Immature natural killer cell (primary cell): Measurements from ENCODE around the gene CRCP. TPM values are rescaled to one million over a fixed set of nuclear protein-coding genes. Genes with fewer than 3 reads are reported as not detected.
"Not testable (repeated sequence)": the region's sequence is repeated elsewhere in the genome, so short reads cannot be mapped to it uniquely, and the experiment has no call there.

Source experiments
- DNase-seq, 3 donors: peaks; one replicate each; pipeline ENCODE4 v3.0.0; 2022; ENCODE audit warnings: mixed read lengths in 1 of 3
- H3K27ac Mint-ChIP-seq, 6 donors: one replicate each; pipeline ENCODE4 v1.8.0; 2020; ENCODE audit warnings: mixed read lengths in 6 of 6, mild to moderate bottlenecking in 5 of 6, inconsistent platforms in 4 of 6, moderate library complexity in 3 of 6
- H3K27me3 Mint-ChIP-seq, 3 donors: one replicate each; pipeline ENCODE4 v1.8.0; 2020 to 2021; ENCODE audit warnings: low read depth in 3 of 3, mild to moderate bottlenecking in 3 of 3, mixed read lengths in 3 of 3, moderate library complexity in 3 of 3, inconsistent platforms in 1 of 3
- H3K36me3 Mint-ChIP-seq, 3 donors: one replicate each; pipeline ENCODE4 v1.8.0; 2020; ENCODE audit warnings: mixed read lengths in 3 of 3, inconsistent platforms in 2 of 3, mild to moderate bottlenecking in 2 of 3
- H3K4me1 Mint-ChIP-seq, 2 donors: one replicate each; pipeline ENCODE4 v1.8.0; 2020; ENCODE audit warnings: inconsistent platforms in 2 of 2, mild to moderate bottlenecking in 2 of 2, mixed read lengths in 2 of 2, moderate library complexity in 1 of 2
- H3K4me3 Mint-ChIP-seq, 5 donors: one replicate each; pipeline ENCODE4 v1.8.0; 2020; ENCODE audit warnings: mild to moderate bottlenecking in 5 of 5, mixed read lengths in 5 of 5, inconsistent platforms in 3 of 5, moderate library complexity in 3 of 5
- H3K9me3 Mint-ChIP-seq, 6 donors: one replicate each; pipeline ENCODE4 v1.8.0; 2020; ENCODE audit warnings: mild to moderate bottlenecking in 6 of 6, mixed read lengths in 6 of 6, inconsistent platforms in 4 of 6, moderate library complexity in 3 of 6
- polyA plus RNA-seq, 3 donors: library from polyadenylated mRNA; unstranded; fragments of 300-500 nt; fragmentation: Illumina TruSeq; gene quantifications; one replicate each; pipeline ENCODE4 v1.2.3, GENCODE V29; 2021

The CRCP gene
- polyA plus RNA-seq, 3 donors from 2014 or later = 19.2 to 62.2 (median 23.2) TPM

DNA sequence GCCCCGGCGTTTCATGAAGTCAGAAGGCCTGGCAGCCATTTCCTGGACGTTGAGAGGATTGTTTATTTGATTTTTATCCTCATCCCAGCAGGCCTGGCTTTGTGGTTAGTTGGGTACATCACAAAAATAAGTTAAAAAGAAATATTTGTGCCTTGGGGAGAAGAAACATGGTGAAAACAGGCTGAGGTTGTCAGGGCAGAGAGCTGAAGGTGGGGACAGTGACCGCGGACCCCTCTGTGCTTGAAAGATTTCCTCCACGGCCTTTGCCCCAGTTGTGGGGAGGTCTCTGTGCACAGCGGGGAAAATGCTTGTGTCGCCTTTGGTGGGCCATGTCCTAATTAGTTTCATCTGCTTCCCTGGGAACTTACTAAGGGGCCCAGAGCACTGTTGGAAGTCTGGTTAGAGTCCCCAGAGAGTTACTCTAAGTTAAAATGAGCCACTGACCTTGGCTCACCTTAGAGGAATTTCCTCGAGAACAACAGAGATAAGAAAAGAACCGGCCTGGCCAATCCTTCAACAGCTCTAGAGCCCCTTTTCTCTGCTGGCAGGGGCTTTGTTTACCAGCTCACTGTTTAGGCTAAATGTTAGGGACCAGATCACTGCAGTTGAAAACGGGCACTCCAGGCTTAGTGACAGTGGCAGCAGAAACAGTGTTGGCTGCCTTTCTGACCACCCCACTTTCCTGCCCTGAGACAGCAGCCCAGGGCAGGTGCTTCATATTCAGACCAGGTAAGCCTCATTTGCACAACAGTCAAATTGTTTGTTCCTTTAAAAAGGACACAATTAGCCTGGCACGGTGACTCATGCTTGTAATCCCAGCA, 37.9 kb downstream of the CRCP start:
- H3K36me3 Mint-ChIP-seq = peaks cover 10 to 19% (median 13%) of the 10 kb centered on the region in 3 donors
- peaks cover 39 to 52% of the 10 kb centered on the region in 2 donors for H3K4me1 Mint-ChIP-seq
- DNase-seq = no peak
- peak overlapping the region in 3 of 5 donors; percentile 56 to 80 (median 56) for H3K4me3 Mint-ChIP-seq
- H3K9me3 Mint-ChIP-seq = no peaks in the 10 kb centered on the region
- peaks cover 0 to 4% (median 0%) of the 10 kb centered on the region in 3 donors for H3K27me3 Mint-ChIP-seq
- H3K27ac Mint-ChIP-seq = peak overlapping the region; percentile 74 to 97 (median 84)

DNA sequence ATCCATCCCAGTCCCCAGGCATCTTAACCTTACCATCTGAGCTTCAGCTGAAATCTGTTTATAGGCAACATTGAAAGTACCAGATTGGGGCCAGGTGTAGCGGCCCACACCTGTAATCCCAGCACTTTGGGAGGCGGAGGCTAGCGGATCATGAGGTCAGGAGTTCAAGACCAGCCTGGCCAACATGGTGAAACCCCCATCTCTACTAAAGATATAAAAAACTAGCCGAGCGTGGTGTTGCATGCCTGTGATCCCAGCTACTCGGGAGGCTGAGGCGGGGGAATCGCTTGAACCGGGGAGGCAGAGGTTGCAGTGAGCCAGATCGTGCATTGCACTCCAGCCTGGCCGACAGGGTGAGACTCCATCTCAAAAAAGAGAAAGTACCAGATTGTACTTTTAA, 39.0 kb downstream of the CRCP start:
- Mint-ChIP-seq H3K4me1 (peaks cover 30 to 41% of the 10 kb centered on the region in 2 donors), H3K4me3 (no peak overlapping the region), H3K27me3 (peaks cover 0 to 2% (median 0%) of the 10 kb centered on the region in 3 donors), H3K9me3 (no peaks in the 10 kb centered on the region), H3K36me3 (peaks cover 13 to 28% (median 18%) of the 10 kb centered on the region in 3 donors), H3K27ac (peak overlapping the region in 1 of 6 donors; percentile 33)
- DNase-seq = no peak

DNA sequence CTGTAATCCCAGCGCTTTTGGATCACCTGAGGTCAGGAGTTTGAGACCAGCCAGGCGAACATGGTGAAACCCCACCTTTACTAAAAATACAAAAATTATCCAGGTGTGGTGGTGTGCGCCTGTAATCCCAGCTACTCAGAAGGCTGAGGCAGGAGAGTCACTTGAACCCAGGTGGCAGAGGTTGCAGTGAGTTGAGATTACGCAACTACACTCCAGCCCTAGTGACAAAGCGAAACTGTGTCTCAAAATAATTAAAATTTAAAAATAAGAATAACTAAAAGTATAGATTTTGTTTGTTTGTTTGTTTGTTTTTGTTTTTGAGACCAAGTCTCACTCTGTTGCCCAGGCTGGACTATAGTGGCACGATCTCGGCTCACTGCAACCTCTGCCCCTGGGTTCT, 41.4 kb downstream of the CRCP start:
- not testable (repeated sequence) for H3K27me3 Mint-ChIP-seq, DNase-seq, H3K4me3 Mint-ChIP-seq, H3K9me3 Mint-ChIP-seq, H3K27ac Mint-ChIP-seq
- H3K4me1 Mint-ChIP-seq = peaks cover 10 to 20% of the 10 kb centered on the region in 2 donors
- peaks cover 16 to 38% (median 29%) of the 10 kb centered on the region in 3 donors for H3K36me3 Mint-ChIP-seq

DNA sequence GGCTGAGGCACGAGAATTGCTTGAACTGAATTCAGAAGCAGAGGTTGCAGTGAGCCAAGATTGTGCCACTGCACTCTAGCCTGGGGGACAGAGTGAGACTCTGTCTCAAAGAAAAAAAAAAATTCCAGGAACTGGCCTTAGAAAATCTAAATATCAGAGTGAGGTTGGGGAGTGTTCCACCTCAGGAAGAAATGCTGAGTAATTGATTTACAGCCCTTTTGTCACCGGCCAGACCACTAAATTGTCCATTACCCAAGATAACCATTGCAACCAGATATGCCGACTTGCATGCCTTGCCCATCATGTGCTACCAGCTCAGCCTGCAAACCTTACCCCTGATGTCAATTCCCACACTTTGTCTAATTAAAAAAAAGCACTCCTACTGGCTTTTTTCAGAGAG, 42.4 kb downstream of the CRCP start:
- Mint-ChIP-seq H3K27me3 (peaks cover 0 to 2% (median 0%) of the 10 kb centered on the region in 3 donors), H3K27ac (no peak overlapping the region), H3K4me3 (no peak overlapping the region), H3K9me3 (no peaks in the 10 kb centered on the region), H3K36me3 (peaks cover 13 to 37% (median 26%) of the 10 kb centered on the region in 3 donors), H3K4me1 (peaks cover 4 to 10% of the 10 kb centered on the region in 2 donors)
- no peak for DNase-seq

DNA sequence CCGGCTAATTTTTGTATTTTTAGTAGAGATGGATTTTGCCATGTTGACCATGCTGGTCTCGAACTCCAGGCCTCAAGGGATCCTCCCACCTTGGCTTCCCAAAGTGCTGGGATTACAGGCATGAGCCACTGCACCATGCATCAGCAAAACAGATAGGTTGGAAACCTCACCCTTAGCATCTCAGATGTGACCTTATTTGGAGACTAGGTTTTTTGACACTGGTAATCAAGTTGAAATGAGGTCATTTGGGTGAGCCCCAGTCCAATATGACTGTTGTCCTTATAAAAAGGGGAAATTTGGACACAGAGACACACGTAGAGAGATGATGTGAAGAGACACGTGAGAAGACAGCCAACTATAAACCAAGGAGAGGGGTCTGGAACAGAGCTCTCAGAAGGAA, 48.0 kb downstream of the CRCP start:
- Mint-ChIP-seq H3K9me3 (no peaks in the 10 kb centered on the region), H3K4me3 (no peak overlapping the region), H3K4me1 (no peaks in the 10 kb centered on the region), H3K36me3 (peaks cover 3 to 19% (median 18%) of the 10 kb centered on the region in 3 donors), H3K27ac (no peak overlapping the region), H3K27me3 (peaks cover 0 to 3% (median 2%) of the 10 kb centered on the region in 3 donors)
- no peak for DNase-seq

DNA sequence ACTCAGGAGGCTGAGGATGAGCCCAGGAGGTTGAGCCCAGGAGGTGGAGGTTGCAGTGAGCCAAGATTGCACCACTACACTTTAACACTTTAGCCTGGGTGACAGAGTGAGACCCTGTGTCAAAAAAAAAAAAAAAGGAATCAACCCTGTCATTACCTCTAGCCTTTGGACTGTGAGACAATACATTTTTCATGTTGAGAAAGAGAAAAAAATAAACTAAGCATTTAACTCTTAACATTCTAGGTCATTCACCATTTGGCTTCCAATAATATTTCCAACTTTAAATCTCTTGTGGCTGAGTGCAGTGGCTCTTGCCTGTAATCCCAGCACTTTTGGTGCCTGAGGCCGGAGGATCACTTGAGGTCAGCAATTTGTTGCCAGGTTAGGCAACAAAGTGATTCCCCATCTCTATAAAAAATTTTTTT, 48.6 kb downstream of the CRCP start:
- Mint-ChIP-seq H3K9me3 (no peaks in the 10 kb centered on the region), H3K27me3 (peaks cover 0 to 5% (median 2%) of the 10 kb centered on the region in 3 donors), H3K4me3 (no peak overlapping the region), H3K27ac (no peak overlapping the region), H3K4me1 (no peaks in the 10 kb centered on the region), H3K36me3 (peaks cover 3 to 16% (median 15%) of the 10 kb centered on the region in 3 donors)
- DNase-seq = no peak

DNA sequence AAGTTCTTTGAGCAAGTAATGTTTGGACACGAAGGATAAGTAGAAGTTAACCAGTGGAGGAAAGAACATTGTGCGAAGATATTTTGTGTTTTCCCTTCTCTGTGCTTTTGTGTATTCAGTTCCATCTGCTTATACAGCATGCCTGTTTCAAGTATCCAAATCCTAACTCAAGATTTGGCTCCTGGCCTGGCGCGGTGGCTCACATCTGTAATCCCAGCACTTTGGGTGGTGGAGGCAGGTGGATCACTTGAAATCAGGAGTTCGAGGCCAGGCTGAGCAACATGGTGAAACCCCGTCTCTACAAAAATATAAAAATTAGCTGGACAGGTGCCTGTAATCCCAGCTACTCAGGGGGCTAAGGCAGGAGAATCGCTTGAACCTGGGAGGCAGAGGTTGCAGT, 49.7 kb downstream of the CRCP start:
- no peak overlapping the region for H3K27ac Mint-ChIP-seq

DNA sequence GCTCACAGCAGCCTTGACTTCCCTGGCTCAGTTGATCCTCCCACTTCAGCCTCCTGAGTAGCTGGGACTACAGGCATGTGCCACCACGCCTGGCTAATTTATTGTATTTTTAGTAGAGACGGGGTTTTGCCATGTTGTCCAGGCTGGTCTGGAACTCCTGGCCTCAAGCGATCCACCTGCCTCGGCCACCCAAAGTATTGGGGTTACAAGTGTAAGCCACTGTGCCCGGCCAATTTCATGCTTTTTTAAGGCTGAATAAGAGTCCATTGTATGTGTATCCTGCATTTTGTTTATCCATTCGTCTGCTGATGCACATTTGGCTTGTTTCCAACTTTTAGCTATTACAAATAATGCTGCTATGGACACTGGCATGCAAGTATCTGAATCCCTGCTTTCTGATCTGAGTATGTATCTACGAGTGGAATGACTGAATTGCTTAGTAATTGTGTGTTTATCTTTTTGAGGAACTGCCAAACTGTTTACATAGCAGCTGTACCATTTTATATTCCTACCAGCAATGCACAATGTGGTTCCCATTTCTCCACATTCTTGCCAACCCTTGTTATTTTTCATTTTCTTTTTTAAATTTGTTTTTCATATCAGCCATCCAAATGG, 53.2 kb downstream of the CRCP start:
- Mint-ChIP-seq H3K9me3 (no peaks in the 10 kb centered on the region), H3K36me3 (no peaks in the 10 kb centered on the region), H3K4me3 (no peak overlapping the region), H3K27ac (no peak overlapping the region), H3K4me1 (no peaks in the 10 kb centered on the region), H3K27me3 (peaks cover 2 to 6% (median 5%) of the 10 kb centered on the region in 3 donors)
- DNase-seq = no peak

More for the DNA sequence above, 49.7 kb downstream of the CRCP start:
- Mint-ChIP-seq H3K36me3 (peaks cover 3 to 11% (median 3%) of the 10 kb centered on the region in 3 donors), H3K9me3 (no peaks in the 10 kb centered on the region), H3K4me1 (no peaks in the 10 kb centered on the region), H3K4me3 (no peak overlapping the region), H3K27me3 (peaks cover 2 to 5% (median 2%) of the 10 kb centered on the region in 3 donors)
- DNase-seq = no peak

DNA sequence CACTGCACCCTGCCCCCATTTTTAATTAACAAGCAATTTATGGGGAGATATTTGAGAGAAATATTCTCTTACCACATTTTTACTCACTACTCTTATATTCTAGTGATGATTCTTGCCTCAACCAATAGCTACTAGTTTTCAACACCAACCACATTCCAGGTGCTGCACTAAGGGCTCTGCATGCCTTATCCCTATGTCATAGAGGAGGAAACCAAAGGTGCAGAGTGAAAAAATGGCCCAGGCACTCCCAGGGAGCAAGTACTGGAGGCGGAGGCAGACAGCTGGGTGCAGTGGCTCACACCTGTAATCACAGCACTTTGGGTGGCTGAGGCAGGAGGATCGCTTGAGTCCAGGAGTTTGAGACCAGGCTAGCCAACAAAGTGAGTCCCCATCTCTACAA, 55.0 kb downstream of the CRCP start:
- Mint-ChIP-seq H3K36me3 (no peaks in the 10 kb centered on the region), H3K4me1 (no peaks in the 10 kb centered on the region), H3K27ac (no peak overlapping the region), H3K9me3 (no peaks in the 10 kb centered on the region), H3K27me3 (peaks cover 0 to 6% (median 5%) of the 10 kb centered on the region in 3 donors), H3K4me3 (no peak overlapping the region)
- no peak for DNase-seq

DNA sequence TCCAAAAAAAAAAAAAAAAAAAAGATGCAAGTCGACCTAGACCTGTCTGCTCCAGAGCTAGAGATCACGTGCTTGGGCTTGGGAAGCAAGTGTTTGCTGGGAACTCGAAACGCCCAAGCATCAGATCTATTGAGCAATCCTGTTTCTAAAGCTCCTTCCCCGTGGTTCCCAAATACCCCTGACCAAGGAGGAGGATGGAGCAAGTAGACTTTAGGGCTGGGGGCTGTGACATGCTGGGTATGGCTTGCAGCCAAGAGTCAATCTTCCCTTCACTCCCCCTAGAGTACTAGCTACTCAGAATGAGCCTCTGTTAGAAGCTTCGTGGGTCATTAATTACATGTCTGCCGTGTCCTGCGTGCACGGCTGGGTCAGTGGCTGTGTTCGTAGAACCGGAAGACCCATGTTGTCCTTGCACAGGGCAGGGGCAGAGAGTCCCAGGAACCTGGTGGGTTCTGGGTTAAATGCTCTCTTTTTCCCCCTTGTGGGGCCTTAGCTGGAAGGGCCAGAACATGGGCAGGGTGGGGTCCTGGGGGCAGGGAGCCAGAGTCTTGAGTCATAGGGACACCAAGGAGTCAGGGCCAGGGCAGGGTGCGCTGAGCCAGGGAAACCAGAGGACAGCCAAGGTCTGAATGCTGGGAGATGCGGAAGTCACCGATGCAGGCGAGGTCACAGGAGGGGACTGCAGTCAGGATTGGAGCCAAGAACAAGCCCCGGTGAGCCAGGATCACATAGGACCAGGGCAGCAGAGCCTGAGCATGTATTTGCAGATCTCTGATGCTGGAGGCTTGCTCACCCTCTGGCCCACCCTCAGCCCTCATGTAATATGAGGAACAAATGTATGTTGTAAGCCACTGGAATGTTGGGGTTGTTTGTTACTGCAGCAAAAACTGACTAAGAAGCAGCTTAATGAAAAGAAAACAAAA, 55.9 kb downstream of the CRCP start:
- no peaks in the 10 kb centered on the region for H3K4me1 Mint-ChIP-seq
- DNase-seq = no peak
- H3K9me3 Mint-ChIP-seq = no peaks in the 10 kb centered on the region
- H3K36me3 Mint-ChIP-seq = no peaks in the 10 kb centered on the region
- no peak overlapping the region for H3K27ac Mint-ChIP-seq
- H3K4me3 Mint-ChIP-seq = no peak overlapping the region
- peaks cover 0 to 6% (median 5%) of the 10 kb centered on the region in 3 donors for H3K27me3 Mint-ChIP-seq

DNA sequence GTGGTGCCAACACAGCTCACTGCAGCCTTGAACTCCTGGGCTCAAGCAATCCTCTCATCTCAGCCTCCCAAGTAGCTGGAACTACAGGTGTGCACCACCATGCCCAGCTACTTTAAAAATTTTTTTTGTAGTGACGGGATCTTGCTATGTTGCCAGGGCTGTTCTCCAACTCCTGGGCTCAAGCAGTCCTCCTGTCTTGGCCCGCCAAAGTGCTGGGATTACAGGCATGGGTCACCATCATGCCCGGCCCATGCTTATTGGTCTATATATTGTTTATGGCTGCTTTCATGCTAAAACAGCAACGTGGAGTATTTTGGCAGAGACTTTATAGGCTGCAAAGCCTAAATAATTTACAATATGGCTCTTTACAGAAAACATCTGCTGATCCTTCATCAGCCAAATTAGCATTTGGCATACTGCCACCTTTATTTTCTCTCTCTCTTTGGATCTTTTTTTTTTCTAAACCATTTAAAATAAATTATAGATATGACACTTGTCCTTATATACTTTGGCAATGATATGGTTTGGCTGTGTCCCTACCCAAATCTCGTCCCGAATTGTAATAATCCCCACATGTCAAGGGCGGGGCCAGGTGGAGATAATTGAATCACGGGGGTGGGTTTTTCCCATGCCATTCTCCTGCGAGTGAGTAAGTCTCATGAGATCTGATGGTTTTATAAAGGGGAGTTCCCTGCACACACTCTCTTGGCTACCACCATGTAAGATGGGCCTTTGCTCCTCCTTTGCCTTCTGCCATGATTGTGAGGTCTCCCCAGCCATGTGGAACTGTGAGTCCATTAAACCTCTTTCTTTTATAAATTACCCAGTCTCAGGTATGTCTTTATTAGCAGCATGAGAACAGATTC, 58.1 kb downstream of the CRCP start:
- not testable (repeated sequence) for H3K4me3 Mint-ChIP-seq

DNA sequence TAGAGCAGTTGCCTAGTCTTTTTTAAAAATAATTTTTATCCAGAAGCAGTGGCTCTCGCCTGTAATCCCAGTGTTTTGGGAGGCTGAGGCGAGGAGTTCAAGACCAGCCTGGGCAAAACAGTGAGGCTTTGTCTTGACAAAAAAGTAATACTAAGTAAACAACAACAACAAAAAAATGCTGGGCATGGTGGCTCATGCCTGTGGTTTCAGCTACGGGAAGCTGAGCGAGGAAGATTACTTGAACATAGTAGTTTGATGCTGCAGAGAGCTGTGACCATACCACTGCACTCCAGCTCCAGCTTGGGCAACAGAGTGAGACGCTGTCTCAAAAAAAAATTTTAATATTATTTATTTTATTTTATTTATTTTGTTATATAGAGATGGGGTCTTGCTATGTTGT, 59.2 kb downstream of the CRCP start:
- no peak overlapping the region for H3K4me3 Mint-ChIP-seq
- no peaks in the 10 kb centered on the region for H3K9me3 Mint-ChIP-seq
- H3K4me1 Mint-ChIP-seq = no peaks in the 10 kb centered on the region
- H3K36me3 Mint-ChIP-seq = no peaks in the 10 kb centered on the region
- no peak for DNase-seq
- H3K27ac Mint-ChIP-seq = no peak overlapping the region
- peaks cover 0 to 5% (median 2%) of the 10 kb centered on the region in 3 donors for H3K27me3 Mint-ChIP-seq

More for the DNA sequence above, 58.1 kb downstream of the CRCP start:
- H3K4me1 Mint-ChIP-seq, H3K27me3 Mint-ChIP-seq, H3K36me3 Mint-ChIP-seq, H3K9me3 Mint-ChIP-seq, DNase-seq, H3K27ac Mint-ChIP-seq: not testable (repeated sequence)

DNA sequence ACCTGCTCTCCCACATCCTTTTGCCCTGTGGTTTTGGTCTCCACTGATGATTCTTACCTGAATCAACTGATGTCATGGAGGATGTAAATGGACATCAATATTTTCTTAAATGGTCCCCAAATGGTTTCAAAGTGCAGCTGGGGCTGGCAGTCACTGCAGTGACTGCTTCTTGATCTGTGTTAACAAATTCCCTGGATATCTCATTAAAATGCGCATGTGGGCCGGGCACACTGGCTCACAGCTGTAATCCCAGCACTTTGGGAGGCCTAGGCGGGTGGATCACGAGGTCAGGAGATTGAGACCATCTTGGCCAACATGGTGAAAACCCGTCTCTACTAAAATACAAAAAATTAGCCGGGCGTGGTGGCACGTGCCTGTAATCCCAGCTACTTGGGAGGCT, 60.4 kb downstream of the CRCP start:
- not testable (repeated sequence) for H3K27me3 Mint-ChIP-seq, H3K4me1 Mint-ChIP-seq, DNase-seq, H3K27ac Mint-ChIP-seq, H3K9me3 Mint-ChIP-seq, H3K36me3 Mint-ChIP-seq, H3K4me3 Mint-ChIP-seq
